OCI-LY7 (cell line): Measurements from ENCODE around the gene IRX4. TPM values are rescaled to one million over a fixed set of nuclear protein-coding genes. Genes with fewer than 3 reads are reported as not detected.

Experiments
- BruUV-seq: library from RNA; stranded (reverse); fragments of 400-500 nt; replicated peaks from 2 replicates; lab custom pipeline; 2021; lab: Mats Ljungman, UMichigan
- CTCF ChIA-PET: fragments of 300-600 bp; sonication (Branson Sonifier 250); formaldehyde crosslinking; loops from one replicate; lab custom pipeline; 2022; ENCODE audit warnings: antibody characterized with exemption; ENCODE audit not compliant: unreplicated experiment; lab: Charles Lee
- POLR2A ChIA-PET: fragments of 300-600 bp; sonication (Branson Sonifier 250); formaldehyde crosslinking; loops from one replicate; lab custom pipeline; 2022; ENCODE audit warnings: antibody characterized with exemption; lab: Charles Lee
- DNase-seq: peaks from one replicate; pipeline ENCODE4 v3.0.0-alpha.2; 2015; ENCODE audit warnings: low spot score
- H2AFZ ChIP-seq: fragments of 200-600 bp; sonication (generic), shearing (Covaris generic); 2 replicates; pipeline ENCODE4 v1.6.1; 2014; ENCODE audit warnings: mild to moderate bottlenecking, antibody characterized with exemption, low read length, moderate library complexity
- H3K27ac ChIP-seq: fragments of 200-600 bp; sonication (generic); 2 replicates; pipeline ENCODE4 v1.5.1; 2014; ENCODE audit warnings: mixed run types, low read depth, mild to moderate bottlenecking, moderate library complexity, low read length, inconsistent platforms; ENCODE audit not compliant: poor library complexity, severe bottlenecking
- H3K36me3 ChIP-seq: fragments of 200-600 bp; sonication (generic); 2 replicates; pipeline ENCODE4 v1.6.1; 2014; ENCODE audit warnings: mild to moderate bottlenecking, antibody characterized with exemption, low read length, moderate library complexity, mixed read lengths; ENCODE audit not compliant: insufficient read depth
- H3K4me1 ChIP-seq: fragments of 200-600 bp; sonication (generic); 2 replicates; pipeline ENCODE4 v1.5.1; 2014; ENCODE audit warnings: mild to moderate bottlenecking, low read length; ENCODE audit not compliant: insufficient read depth, poor library complexity, severe bottlenecking
- H3K4me2 ChIP-seq: fragments of 200-600 bp; sonication (generic); 2 replicates; pipeline ENCODE4 v1.6.1; 2014; ENCODE audit warnings: mild to moderate bottlenecking, low read length
- H3K4me3 ChIP-seq: fragments of 200-600 bp; sonication (generic); 2 replicates; pipeline ENCODE4 v1.5.1; 2014; ENCODE audit warnings: mild to moderate bottlenecking, low read depth, low read length; ENCODE audit not compliant: poor library complexity, severe bottlenecking
- H3K79me2 ChIP-seq: fragments of 200-600 bp; sonication (generic); 2 replicates; pipeline ENCODE4 v1.6.1; 2016; ENCODE audit warnings: low read depth, mild to moderate bottlenecking, low read length, moderate library complexity, mixed read lengths; ENCODE audit not compliant: insufficient read depth
- H3K9me2 ChIP-seq: fragments of 200-600 bp; sonication (generic); 2 replicates; pipeline ENCODE4 v1.6.1; 2016; ENCODE audit warnings: mild to moderate bottlenecking, low read length, mixed read lengths; ENCODE audit not compliant: insufficient read depth
- H3K9me3 ChIP-seq: fragments of 200-600 bp; sonication (generic); 2 replicates; pipeline ENCODE4 v1.6.1; 2014; ENCODE audit warnings: mild to moderate bottlenecking, mixed run types, low read length, mixed read lengths
- H4K20me1 ChIP-seq: fragments of 200-600 bp; sonication (generic); 2 replicates; pipeline ENCODE4 v1.6.1; 2014; ENCODE audit warnings: mild to moderate bottlenecking, antibody characterized with exemption, low read length, moderate library complexity, mixed read lengths; ENCODE audit not compliant: insufficient read depth
- EZH2phosphoT487 ChIP-seq: fragments of 200-600 bp; sonication (generic); IDR thresholded peaks from 2 replicates; pipeline ENCODE4 v1.6.1; 2018; ENCODE audit warnings: low read depth, borderline replicate concordance, mild to moderate bottlenecking, mixed run types, antibody characterized with exemption, low read length, moderate library complexity, mixed read lengths
- intact Hi-C: fragments of 100-400 bp; cut with micrococcal nuclease; formaldehyde crosslinking; loops from one replicate; pipeline ENCODE4 v1.10.0; 2022; ENCODE audit not compliant: unreplicated experiment
- total RNA-seq, 2 experiments: library from RNA; depleted of rRNA in 1 of 2; stranded (reverse); fragments of >200 nt in 1 of 2; shearing (Covaris generic) in 1 of 2; gene quantifications; 2 replicates each; pipeline ENCODE4 v1.2.3, GENCODE V29; 2014 to 2022
- TF ChIP-seq, protein P1 (sequence below): fragments of 200-600 bp; sonication (generic); conservative IDR thresholded peaks from 2 replicates; pipeline ENCODE4 v1.5.1; 2014; ENCODE audit warnings: mild to moderate bottlenecking, antibody characterized with exemption, low read length, moderate library complexity, mixed read lengths

The IRX4 gene
- total RNA-seq, 2 experiments from 2014 or later, result not detected

DNA sequence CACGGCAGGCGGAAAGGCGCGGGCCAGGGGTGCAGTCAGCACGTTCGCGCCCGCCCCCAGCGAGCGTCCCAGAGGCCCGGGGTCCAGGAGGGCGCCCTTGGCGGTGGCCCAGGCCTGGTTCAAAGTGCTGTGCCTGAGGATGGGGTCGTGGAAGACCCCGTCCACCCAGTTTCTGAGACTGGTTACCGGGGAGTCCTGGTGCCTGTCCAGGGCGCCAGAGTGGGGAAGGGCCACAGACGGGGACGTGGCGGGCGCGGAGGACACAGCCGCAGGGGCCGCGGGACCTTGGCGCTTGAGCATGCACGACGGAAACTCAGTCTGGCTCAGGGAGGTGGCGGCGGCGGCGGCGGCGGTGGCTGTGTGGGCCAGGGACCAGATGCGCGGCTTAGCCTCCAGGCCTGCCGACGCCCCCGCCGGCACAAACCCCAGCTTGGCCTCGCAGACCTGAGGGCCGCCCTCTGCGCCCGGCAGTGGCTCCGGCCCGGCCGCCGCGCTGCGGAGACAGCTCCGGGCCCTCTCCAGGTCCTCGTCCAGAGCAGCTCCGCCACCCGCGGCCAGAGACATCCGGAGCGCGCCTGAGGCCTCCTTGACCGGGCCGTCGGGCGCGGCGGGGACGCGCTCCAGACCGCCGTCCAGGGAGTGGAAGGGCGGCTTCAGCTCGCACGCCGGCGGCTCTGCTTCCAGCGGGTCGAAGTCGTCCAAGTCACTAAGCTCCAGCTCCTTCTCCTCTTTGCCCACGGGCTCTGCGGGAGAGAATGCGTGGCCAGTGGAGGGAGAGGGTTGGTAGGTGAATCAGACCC, 4.5 kb downstream of the IRX4 start:
- H3K27ac ChIP-seq, result no peak overlapping the region
- no peak overlapping the region for H3K4me2 ChIP-seq
- H4K20me1 ChIP-seq, result no peaks in the 10 kb centered on the region
- H3K4me1 ChIP-seq, result peaks cover 26% of the 10 kb centered on the region
- H3K4me3 ChIP-seq, result no peak overlapping the region
- no TSS peak for BruUV-seq
- no peaks in the 10 kb centered on the region for H3K9me2 ChIP-seq
- no peak overlapping the region for H2AFZ ChIP-seq
- H3K79me2 ChIP-seq, result no peaks in the 10 kb centered on the region
- no peaks in the 10 kb centered on the region for H3K9me3 ChIP-seq
- intact Hi-C loops, result loop anchor here (10.0 kb wide), 1 partner anchor 113 kb away; no protein-coding TSS in a partner anchor
- TF ChIP-seq, protein P1, sequence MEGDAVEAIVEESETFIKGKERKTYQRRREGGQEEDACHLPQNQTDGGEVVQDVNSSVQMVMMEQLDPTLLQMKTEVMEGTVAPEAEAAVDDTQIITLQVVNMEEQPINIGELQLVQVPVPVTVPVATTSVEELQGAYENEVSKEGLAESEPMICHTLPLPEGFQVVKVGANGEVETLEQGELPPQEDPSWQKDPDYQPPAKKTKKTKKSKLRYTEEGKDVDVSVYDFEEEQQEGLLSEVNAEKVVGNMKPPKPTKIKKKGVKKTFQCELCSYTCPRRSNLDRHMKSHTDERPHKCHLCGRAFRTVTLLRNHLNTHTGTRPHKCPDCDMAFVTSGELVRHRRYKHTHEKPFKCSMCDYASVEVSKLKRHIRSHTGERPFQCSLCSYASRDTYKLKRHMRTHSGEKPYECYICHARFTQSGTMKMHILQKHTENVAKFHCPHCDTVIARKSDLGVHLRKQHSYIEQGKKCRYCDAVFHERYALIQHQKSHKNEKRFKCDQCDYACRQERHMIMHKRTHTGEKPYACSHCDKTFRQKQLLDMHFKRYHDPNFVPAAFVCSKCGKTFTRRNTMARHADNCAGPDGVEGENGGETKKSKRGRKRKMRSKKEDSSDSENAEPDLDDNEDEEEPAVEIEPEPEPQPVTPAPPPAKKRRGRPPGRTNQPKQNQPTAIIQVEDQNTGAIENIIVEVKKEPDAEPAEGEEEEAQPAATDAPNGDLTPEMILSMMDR, result no peak
- TF ChIP-seq EZH2phosphoT487, result no peak
- H3K36me3 ChIP-seq, result no peaks in the 10 kb centered on the region
- ChIA-PET CTCF (no interaction called here), POLR2A (no interaction called here)
- DNase-seq, result no peak

DNA sequence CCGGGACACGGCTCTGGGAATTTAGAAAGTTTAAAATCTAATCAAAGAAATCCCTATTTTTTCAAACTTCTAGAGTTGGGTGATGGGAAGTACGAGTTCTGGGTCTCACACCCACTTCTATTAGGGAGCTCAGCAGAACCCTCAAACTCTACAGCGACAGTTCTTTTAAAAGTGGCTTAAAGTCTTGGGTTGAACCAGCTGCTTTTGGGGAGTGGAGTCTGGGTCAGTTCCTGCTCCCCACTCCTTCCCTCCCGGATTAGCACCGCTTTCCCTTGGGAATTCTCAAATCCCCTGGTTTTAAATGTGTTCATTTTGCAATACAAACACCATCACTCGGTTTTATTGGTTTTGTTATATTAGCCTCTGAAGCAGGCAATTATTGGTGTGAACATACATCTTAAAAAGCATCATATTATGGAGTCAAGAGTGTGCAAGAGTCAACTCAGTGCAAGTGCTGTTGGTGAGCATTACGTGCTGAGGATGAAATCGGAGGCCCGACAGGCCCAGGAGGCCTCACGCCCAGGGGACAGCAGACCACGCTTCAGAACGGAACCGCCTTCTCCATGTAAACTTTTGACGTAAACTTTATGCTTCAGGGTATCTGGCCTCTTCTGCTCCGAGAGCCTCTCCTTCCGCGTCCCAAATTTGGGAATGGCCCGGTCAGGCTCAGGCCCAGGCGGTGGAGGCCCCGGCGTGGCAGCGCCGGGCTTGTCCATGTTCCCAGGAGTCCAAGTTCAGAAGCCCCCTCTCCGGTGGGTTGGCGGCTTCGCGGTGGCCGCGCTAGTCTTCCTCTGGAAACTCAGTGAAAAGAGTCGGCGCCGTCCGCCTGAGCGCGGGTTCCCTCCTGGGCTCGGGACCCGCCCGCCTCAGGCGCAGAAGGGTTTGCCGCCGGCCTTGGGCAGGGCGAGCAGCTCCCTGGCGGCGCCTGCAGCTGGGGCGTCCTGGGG, 5.3 kb downstream of the IRX4 start:
- no TSS peak for BruUV-seq
- intact Hi-C loops, result loop anchor here (10.0 kb wide), 1 partner anchor 113 kb away; no protein-coding TSS in a partner anchor
- ChIA-PET CTCF (no interaction called here), POLR2A (interaction anchor here (0.7 kb wide), 1 partner anchor 80 kb away, joined by 3 read pairs; no protein-coding TSS in a partner anchor)
- peak; percentile 2 for DNase-seq
- Histone ChIP-seq H3K4me2 (no peak overlapping the region), H3K36me3 (no peaks in the 10 kb centered on the region), H4K20me1 (no peaks in the 10 kb centered on the region), H3K9me3 (no peaks in the 10 kb centered on the region), H3K9me2 (no peaks in the 10 kb centered on the region), H2AFZ (no peak overlapping the region), H3K27ac (no peak overlapping the region), H3K4me1 (peaks cover 34% of the 10 kb centered on the region), H3K4me3 (no peak overlapping the region), H3K79me2 (no peaks in the 10 kb centered on the region)
- TF ChIP-seq, protein P1, result no peak
- no peak for TF ChIP-seq EZH2phosphoT487
